Raji (cell line): ENCODE measurements around the gene ADAM11.

Source experiments
- POLR2A ChIP-seq: IDR thresholded peaks from 2 replicates; pipeline ENCODE4 v1.6.1; 2011; ENCODE audit warnings: low read depth, low read length, control low read depth; ENCODE audit not compliant: insufficient read depth

ADAM11 gene

DNA sequence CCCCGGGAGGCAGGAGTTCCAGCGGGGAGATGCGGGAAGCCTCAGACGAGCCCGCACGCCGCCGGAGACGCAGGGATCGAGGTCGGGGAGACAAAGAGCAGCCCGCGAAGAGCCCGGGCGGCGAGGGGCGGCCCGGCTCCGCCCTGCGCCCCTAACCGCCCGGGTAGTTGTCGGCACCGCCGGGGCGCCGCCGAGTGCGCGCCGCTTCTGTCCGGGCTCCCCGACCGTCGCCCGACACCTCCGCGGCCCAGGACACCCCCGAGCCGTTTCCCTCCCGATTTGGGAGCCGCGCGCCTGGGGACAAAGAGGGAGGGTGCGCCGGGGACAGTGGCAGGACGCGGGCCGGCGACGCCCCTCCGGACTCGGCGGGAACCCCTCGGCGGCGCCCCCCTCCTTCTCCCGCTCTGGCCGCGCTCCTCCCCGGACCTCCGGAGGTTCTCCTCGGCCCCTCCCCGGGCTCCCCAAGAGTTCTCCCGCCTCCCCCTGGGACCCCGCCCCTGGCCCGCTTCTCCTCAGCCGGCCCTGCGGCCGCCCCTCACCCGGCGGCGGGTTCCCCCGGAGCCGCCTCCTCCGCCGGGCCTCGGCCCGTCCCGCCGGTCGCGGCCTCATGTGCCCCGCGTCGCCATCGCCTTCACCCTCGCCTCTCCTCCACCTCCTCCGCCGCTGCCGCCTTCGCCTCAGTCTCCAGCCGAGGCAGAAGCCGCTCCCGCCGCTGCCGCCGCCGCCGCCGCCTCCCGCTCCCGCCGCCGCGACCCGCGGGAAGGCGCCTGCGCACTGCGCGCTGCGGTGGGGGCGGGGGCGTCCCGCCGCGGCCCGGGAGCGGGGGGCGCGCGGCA is 71.0 kb downstream of the ADAM11 start, which contains the start of gene GJC1:
Gene GJC1 (minus strand): TSS at position 765 of the 836 bp plus-strand sequence. CDS start 24,470 bp downstream, outside the sequence.
- TF ChIP-seq POLR2A = peak; percentile 28

DNA sequence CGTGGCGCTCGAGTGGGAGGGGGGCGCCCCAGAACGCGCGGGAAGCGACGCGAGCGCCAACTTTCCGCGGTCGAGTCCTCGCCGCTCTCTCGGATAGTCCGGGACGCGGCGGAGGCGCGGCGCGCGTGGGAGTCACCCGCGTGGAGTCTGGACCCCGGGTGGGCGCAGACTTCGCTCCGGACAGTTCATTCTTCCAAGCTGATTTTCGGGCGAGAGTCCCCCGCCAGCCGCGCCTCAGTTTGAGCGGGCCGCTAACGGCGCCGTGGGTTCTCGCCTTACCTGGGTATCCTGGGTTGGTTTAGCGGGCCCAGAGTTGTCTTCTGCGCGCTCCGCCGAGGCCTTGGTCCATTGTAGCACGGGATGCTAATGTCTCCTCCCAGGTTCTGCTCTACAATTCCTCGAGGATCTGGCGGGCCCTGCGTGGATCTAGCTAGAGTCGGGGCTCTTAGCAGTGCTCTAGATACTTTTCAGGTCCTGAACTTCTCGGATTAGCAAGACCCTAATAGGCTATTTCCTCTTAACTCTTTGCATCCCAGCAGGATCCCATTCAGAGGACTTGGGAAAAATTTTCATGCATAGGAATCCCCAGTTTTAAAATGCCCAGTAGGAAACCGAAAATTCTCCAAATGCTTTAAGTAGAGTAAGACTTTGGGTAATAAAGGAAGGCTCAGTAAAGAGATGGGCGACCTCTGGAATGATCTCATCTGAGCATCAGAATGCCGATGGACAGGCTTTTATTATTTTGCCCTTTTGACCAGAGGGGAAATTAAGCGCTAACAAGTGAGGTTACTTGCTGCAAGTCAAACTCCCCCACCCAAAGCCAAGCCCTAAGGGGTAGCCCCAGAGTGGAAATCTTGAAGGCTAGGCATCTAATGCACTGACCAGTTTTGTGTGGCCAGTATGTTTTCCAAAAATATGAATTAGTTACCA is 71.8 kb downstream of the ADAM11 start:
- TF ChIP-seq POLR2A = 0 out of 2 replicates have a peak, but pooled peaks have one; percentile 10

DNA sequence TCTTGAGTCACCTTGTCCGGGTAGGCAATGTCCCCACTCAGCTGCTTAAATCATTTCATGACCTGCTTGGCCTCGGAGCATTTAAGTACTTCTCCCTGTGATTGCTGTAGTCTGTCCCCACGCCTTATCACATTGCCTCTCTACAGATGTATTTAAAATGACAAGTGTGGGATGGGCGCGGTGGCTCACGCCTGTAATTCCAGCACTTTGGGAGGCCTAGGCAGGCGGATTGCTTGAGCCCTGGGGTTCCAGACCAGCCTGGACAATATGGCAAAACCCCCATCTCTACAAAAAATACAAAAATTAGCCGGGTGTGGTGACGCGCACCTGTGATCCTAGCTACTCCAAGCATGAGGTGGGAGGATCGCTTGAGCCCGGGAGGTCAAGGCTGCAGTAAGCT is 72.6 kb downstream of the ADAM11 start:
- TF ChIP-seq POLR2A = no peak
